ENCODE measurements around the gene LRRC8E.

DNA sequence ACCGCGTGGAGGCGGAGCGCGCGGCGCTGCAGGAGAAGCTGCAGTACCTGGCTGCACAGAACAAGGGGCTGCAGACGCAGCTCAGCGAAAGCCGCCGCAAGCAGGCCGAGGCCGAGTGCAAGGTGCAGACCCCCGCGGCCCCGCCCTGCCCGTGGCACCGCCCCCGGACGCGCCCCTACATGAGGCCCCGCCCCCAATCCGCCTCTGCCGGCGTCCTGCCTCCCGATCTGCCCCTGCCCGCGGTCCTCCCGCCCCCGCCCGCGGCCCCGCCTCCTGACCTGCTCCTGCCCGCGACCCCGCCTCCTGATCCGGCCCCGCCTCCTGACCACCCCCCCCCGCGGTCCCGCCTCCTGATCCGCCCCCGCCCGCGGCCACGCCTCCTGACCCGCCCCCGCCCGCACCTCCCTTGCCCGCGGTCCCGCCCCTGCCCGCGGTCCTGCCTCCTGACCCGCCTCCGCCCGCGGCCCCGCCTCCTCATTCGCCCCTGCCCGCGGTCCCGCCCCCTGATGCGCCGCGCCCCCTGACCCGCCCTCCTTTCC, 25.8 kb upstream of the LRRC8E start:
- TF ChIP-seq POLR2A (IDR thresholded peaks at IDR 0.05): no peak
- TF ChIP-seq, protein P1, sequence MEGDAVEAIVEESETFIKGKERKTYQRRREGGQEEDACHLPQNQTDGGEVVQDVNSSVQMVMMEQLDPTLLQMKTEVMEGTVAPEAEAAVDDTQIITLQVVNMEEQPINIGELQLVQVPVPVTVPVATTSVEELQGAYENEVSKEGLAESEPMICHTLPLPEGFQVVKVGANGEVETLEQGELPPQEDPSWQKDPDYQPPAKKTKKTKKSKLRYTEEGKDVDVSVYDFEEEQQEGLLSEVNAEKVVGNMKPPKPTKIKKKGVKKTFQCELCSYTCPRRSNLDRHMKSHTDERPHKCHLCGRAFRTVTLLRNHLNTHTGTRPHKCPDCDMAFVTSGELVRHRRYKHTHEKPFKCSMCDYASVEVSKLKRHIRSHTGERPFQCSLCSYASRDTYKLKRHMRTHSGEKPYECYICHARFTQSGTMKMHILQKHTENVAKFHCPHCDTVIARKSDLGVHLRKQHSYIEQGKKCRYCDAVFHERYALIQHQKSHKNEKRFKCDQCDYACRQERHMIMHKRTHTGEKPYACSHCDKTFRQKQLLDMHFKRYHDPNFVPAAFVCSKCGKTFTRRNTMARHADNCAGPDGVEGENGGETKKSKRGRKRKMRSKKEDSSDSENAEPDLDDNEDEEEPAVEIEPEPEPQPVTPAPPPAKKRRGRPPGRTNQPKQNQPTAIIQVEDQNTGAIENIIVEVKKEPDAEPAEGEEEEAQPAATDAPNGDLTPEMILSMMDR (IDR thresholded peaks at IDR 0.05): no peak
